Measurements from ENCODE around the gene TRIM38.

DNA sequence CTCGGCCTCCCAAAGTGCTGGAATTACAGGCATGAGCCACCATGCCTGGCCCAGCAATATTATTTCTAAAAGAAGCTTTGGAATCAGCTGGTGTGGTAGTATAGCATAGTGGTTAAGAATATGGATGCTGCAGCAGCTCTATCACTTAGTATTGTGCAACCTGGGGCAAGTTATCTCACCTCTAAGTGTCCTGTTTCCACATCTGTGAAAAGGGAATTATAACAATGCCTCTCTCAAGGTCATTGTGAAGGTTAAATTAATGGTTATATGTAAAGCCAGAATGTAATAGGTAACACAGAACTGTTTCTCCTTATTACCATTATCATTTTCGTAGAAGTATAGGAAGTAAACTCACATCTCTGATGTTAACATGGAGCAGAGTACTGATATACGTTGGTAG, 46.3 kb upstream of the TRIM38 start:
- TF ChIP-seq, protein P1, sequence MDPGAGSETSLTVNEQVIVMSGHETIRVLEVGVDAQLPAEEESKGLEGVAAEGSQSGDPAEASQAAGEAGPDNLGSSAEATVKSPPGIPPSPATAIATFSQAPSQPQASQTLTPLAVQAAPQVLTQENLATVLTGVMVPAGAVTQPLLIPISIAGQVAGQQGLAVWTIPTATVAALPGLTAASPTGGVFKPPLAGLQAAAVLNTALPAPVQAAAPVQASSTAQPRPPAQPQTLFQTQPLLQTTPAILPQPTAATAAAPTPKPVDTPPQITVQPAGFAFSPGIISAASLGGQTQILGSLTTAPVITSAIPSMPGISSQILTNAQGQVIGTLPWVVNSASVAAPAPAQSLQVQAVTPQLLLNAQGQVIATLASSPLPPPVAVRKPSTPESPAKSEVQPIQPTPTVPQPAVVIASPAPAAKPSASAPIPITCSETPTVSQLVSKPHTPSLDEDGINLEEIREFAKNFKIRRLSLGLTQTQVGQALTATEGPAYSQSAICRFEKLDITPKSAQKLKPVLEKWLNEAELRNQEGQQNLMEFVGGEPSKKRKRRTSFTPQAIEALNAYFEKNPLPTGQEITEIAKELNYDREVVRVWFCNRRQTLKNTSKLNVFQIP (CRISPR knock-in tag; IDR thresholded peaks at IDR 0.05; ENCODE audit: borderline replicate concordance, low read depth): no peak
- TF ChIP-seq CSDC2 (CRISPR knock-in tag; IDR thresholded peaks at IDR 0.05): no peak
- TF ChIP-seq, protein P2, sequence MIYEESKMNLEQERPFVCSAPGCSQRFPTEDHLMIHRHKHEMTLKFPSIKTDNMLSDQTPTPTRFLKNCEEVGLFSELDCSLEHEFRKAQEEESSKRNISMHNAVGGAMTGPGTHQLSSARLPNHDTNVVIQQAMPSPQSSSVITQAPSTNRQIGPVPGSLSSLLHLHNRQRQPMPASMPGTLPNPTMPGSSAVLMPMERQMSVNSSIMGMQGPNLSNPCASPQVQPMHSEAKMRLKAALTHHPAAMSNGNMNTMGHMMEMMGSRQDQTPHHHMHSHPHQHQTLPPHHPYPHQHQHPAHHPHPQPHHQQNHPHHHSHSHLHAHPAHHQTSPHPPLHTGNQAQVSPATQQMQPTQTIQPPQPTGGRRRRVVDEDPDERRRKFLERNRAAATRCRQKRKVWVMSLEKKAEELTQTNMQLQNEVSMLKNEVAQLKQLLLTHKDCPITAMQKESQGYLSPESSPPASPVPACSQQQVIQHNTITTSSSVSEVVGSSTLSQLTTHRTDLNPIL (CRISPR knock-in tag; IDR thresholded peaks at IDR 0.05; ENCODE audit: low read depth): no peak
- no peak for TF ChIP-seq ZFP3 (CRISPR knock-in tag; IDR thresholded peaks at IDR 0.05)
- TF ChIP-seq OSR1 (CRISPR knock-in tag; IDR thresholded peaks at IDR 0.05): no peak
- TF ChIP-seq BACH2 (CRISPR knock-in tag; IDR thresholded peaks at IDR 0.05; ENCODE audit: borderline replicate concordance): no peak
- TF ChIP-seq ZFP30 (CRISPR knock-in tag; IDR thresholded peaks at IDR 0.05): no peak
- TF ChIP-seq ZC3H10 (CRISPR knock-in tag; IDR thresholded peaks at IDR 0.05): no peak
- no peak for TF ChIP-seq GLIS3 (CRISPR knock-in tag; IDR thresholded peaks at IDR 0.05)
- TF ChIP-seq RARB (CRISPR knock-in tag; IDR thresholded peaks at IDR 0.05): no peak
- no peak for TF ChIP-seq ZNF565 (CRISPR knock-in tag; conservative IDR thresholded peaks at IDR 0.05; ENCODE audit: low read depth)
- TF ChIP-seq, protein P3, sequence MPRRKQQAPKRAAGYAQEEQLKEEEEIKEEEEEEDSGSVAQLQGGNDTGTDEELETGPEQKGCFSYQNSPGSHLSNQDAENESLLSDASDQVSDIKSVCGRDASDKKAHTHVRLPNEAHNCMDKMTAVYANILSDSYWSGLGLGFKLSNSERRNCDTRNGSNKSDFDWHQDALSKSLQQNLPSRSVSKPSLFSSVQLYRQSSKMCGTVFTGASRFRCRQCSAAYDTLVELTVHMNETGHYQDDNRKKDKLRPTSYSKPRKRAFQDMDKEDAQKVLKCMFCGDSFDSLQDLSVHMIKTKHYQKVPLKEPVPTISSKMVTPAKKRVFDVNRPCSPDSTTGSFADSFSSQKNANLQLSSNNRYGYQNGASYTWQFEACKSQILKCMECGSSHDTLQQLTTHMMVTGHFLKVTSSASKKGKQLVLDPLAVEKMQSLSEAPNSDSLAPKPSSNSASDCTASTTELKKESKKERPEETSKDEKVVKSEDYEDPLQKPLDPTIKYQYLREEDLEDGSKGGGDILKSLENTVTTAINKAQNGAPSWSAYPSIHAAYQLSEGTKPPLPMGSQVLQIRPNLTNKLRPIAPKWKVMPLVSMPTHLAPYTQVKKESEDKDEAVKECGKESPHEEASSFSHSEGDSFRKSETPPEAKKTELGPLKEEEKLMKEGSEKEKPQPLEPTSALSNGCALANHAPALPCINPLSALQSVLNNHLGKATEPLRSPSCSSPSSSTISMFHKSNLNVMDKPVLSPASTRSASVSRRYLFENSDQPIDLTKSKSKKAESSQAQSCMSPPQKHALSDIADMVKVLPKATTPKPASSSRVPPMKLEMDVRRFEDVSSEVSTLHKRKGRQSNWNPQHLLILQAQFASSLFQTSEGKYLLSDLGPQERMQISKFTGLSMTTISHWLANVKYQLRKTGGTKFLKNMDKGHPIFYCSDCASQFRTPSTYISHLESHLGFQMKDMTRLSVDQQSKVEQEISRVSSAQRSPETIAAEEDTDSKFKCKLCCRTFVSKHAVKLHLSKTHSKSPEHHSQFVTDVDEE (CRISPR knock-in tag; IDR thresholded peaks at IDR 0.05): no peak
- no peak for TF ChIP-seq ZNF8 (CRISPR knock-in tag; IDR thresholded peaks at IDR 0.05)

Data from SK-N-SH treated with all-trans-retinoic acid at 6 μM for 48 hours (cell line).